HL-60 (cell line): ENCODE results near the gene GRIK2.
"Not testable (repeated sequence)": the region's sequence is repeated elsewhere in the genome, so short reads cannot be mapped to it uniquely, and the experiment has no call there.

Source experiments
- POLR2AphosphoS5 ChIP-seq: IDR thresholded peaks from 2 replicates; pipeline ENCODE4 v1.6.1; 2012; ENCODE audit warnings: low read depth
- SPI1 ChIP-seq: IDR thresholded peaks from 2 replicates; pipeline ENCODE4 v1.6.1; 2012; ENCODE audit warnings: low read depth, mild to moderate bottlenecking, borderline replicate concordance
- TF ChIP-seq, protein P1 (sequence below): IDR thresholded peaks from one replicate; pipeline ENCODE4 v1.5.1; 2011; ENCODE audit warnings: low read length, control low read depth, inconsistent platforms; ENCODE audit not compliant: insufficient read depth
- TF ChIP-seq, protein P2 (sequence below): IDR thresholded peaks from 2 replicates; pipeline ENCODE4 v1.6.1; 2012; ENCODE audit warnings: low read depth; ENCODE audit not compliant: insufficient replicate concordance

DNA sequence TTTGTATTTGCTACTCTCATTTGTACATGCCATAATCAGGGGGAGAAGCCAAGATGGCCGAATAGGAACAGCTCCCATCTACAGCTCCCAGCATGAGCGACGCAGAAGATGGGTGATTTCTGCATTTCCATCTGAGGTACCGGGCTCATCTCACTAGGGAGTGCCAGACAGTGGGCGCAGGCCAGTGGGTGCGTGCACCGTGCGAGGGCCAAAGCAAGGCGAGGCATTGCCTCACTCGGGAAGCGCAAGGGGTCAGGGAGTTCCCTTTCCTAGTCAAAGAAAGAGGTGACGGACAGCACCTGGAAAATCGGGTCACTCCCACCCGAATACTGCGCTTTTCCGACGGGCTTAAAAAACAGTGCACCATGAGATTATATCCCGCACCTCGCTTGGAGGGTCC, 694.7 kb downstream of the GRIK2 start:
- not testable (repeated sequence) for TF ChIP-seq POLR2AphosphoS5, SPI1
- TF ChIP-seq, protein P1, sequence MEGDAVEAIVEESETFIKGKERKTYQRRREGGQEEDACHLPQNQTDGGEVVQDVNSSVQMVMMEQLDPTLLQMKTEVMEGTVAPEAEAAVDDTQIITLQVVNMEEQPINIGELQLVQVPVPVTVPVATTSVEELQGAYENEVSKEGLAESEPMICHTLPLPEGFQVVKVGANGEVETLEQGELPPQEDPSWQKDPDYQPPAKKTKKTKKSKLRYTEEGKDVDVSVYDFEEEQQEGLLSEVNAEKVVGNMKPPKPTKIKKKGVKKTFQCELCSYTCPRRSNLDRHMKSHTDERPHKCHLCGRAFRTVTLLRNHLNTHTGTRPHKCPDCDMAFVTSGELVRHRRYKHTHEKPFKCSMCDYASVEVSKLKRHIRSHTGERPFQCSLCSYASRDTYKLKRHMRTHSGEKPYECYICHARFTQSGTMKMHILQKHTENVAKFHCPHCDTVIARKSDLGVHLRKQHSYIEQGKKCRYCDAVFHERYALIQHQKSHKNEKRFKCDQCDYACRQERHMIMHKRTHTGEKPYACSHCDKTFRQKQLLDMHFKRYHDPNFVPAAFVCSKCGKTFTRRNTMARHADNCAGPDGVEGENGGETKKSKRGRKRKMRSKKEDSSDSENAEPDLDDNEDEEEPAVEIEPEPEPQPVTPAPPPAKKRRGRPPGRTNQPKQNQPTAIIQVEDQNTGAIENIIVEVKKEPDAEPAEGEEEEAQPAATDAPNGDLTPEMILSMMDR: not testable (repeated sequence)
- TF ChIP-seq, protein P2, sequence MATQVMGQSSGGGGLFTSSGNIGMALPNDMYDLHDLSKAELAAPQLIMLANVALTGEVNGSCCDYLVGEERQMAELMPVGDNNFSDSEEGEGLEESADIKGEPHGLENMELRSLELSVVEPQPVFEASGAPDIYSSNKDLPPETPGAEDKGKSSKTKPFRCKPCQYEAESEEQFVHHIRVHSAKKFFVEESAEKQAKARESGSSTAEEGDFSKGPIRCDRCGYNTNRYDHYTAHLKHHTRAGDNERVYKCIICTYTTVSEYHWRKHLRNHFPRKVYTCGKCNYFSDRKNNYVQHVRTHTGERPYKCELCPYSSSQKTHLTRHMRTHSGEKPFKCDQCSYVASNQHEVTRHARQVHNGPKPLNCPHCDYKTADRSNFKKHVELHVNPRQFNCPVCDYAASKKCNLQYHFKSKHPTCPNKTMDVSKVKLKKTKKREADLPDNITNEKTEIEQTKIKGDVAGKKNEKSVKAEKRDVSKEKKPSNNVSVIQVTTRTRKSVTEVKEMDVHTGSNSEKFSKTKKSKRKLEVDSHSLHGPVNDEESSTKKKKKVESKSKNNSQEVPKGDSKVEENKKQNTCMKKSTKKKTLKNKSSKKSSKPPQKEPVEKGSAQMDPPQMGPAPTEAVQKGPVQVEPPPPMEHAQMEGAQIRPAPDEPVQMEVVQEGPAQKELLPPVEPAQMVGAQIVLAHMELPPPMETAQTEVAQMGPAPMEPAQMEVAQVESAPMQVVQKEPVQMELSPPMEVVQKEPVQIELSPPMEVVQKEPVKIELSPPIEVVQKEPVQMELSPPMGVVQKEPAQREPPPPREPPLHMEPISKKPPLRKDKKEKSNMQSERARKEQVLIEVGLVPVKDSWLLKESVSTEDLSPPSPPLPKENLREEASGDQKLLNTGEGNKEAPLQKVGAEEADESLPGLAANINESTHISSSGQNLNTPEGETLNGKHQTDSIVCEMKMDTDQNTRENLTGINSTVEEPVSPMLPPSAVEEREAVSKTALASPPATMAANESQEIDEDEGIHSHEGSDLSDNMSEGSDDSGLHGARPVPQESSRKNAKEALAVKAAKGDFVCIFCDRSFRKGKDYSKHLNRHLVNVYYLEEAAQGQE: not testable (repeated sequence)
